Mucosa of rectum (tissue), 2 donors: ENCODE measurements around the gene RGS6.

Experiments used
- H3K27ac ChIP-seq, 2 donors: one replicate each; pipeline ENCODE4 v1.7.0; 2013; ENCODE audit warnings: inconsistent platforms in 2 of 2, low read depth in 2 of 2, low read length in 2 of 2
- H3K27me3 ChIP-seq, 2 donors: one replicate each; pipeline ENCODE4 v1.7.0; 2013; ENCODE audit warnings: low read length in 2 of 2; ENCODE audit not compliant: control insufficient read depth in 2 of 2, insufficient read depth in 2 of 2
- H3K36me3 ChIP-seq, 2 donors: one replicate each; pipeline ENCODE4 v1.7.0; 2013; ENCODE audit warnings: low read length in 2 of 2; ENCODE audit not compliant: control insufficient read depth in 2 of 2, insufficient read depth in 2 of 2
- H3K4me1 ChIP-seq, 2 donors: one replicate each; pipeline ENCODE4 v1.7.0; 2013; ENCODE audit warnings: low read length in 2 of 2, mild to moderate bottlenecking in 1 of 2; ENCODE audit not compliant: control insufficient read depth in 2 of 2, insufficient read depth in 2 of 2
- H3K4me3 ChIP-seq, 2 donors: one replicate each; pipeline ENCODE4 v1.7.0; 2013; ENCODE audit warnings: low read length in 2 of 2
- H3K9ac ChIP-seq, 2 donors: one replicate each; pipeline ENCODE4 v1.7.0; 2013; ENCODE audit warnings: low read length in 2 of 2, low read depth in 1 of 2, mild to moderate bottlenecking in 1 of 2
- H3K9me3 ChIP-seq, 2 donors: one replicate each; pipeline ENCODE4 v1.7.0; 2013; ENCODE audit warnings: low read length in 2 of 2; ENCODE audit not compliant: control insufficient read depth in 2 of 2
- donor health status: healthy.
- donor health status: Normal muscosa, but diverticular disease.

Gene RGS6

GRCh38 chr14:72172597-72172996 lies 240.4 kb downstream of the RGS6 start:
- Histone ChIP-seq H3K9me3 (peaks cover 0 to 3% of the 10 kb centered on the region in 2 donors), H3K4me3 (no peak overlapping the region), H3K9ac (no peak overlapping the region), H3K27ac (no peak overlapping the region), H3K36me3 (no peaks in the 10 kb centered on the region), H3K27me3 (no peaks in the 10 kb centered on the region), H3K4me1 (no peaks in the 10 kb centered on the region)

GRCh38 chr14:72173038-72173720 lies 240.9 kb downstream of the RGS6 start:
- Histone ChIP-seq H3K9ac (no peak overlapping the region), H3K9me3 (peaks cover 0 to 3% of the 10 kb centered on the region in 2 donors), H3K4me3 (no peak overlapping the region)

GRCh38 chr14:72177251-72177650 lies 245.0 kb downstream of the RGS6 start:
- H3K9me3 ChIP-seq, result peaks cover 0 to 3% of the 10 kb centered on the region in 2 donors
- H3K36me3 ChIP-seq, result no peaks in the 10 kb centered on the region
- no peaks in the 10 kb centered on the region for H3K4me1 ChIP-seq
- H3K27ac ChIP-seq, result no peak overlapping the region
- H3K27me3 ChIP-seq, result no peaks in the 10 kb centered on the region
- no peak overlapping the region for H3K9ac ChIP-seq
- H3K4me3 ChIP-seq, result no peak overlapping the region

More at GRCh38 chr14:72173038-72173720, 240.9 kb downstream of the RGS6 start:
- H3K4me1 ChIP-seq, result no peaks in the 10 kb centered on the region
- H3K27me3 ChIP-seq, result no peaks in the 10 kb centered on the region
- no peaks in the 10 kb centered on the region for H3K36me3 ChIP-seq
- no peak overlapping the region for H3K27ac ChIP-seq

GRCh38 chr14:72178517-72178916 lies 246.3 kb downstream of the RGS6 start:
- H3K4me1 ChIP-seq, result no peaks in the 10 kb centered on the region

GRCh38 chr14:72182708-72183432 lies 250.6 kb downstream of the RGS6 start:
- H3K27ac ChIP-seq, result no peak overlapping the region
- H3K27me3 ChIP-seq, result no peaks in the 10 kb centered on the region
- H3K36me3 ChIP-seq, result no peaks in the 10 kb centered on the region
- no peak overlapping the region for H3K4me3 ChIP-seq
- H3K9me3 ChIP-seq, result no peaks in the 10 kb centered on the region
- no peaks in the 10 kb centered on the region for H3K4me1 ChIP-seq
- no peak overlapping the region for H3K9ac ChIP-seq

More at GRCh38 chr14:72178517-72178916, 246.3 kb downstream of the RGS6 start:
- Histone ChIP-seq H3K9ac (no peak overlapping the region), H3K36me3 (no peaks in the 10 kb centered on the region), H3K4me3 (no peak overlapping the region), H3K27me3 (no peaks in the 10 kb centered on the region), H3K9me3 (no peaks in the 10 kb centered on the region), H3K27ac (no peak overlapping the region)

GRCh38 chr14:72183631-72184030 lies 251.4 kb downstream of the RGS6 start:
- no peak overlapping the region for H3K4me3 ChIP-seq
- H3K4me1 ChIP-seq, result no peaks in the 10 kb centered on the region
- no peak overlapping the region for H3K27ac ChIP-seq
- H3K36me3 ChIP-seq, result no peaks in the 10 kb centered on the region
- no peaks in the 10 kb centered on the region for H3K9me3 ChIP-seq
- H3K27me3 ChIP-seq, result no peaks in the 10 kb centered on the region
- no peak overlapping the region for H3K9ac ChIP-seq

- no peak overlapping the region for H3K27ac ChIP-seq
These were observed 254.3 kb downstream of the RGS6 start for GRCh38 chr14:72186523-72186922.

GRCh38 chr14:72196237-72197015 lies 264.2 kb downstream of the RGS6 start:
- no peaks in the 10 kb centered on the region for H3K27me3 ChIP-seq
- no peaks in the 10 kb centered on the region for H3K36me3 ChIP-seq
- no peak overlapping the region for H3K9ac ChIP-seq
- H3K9me3 ChIP-seq, result no peaks in the 10 kb centered on the region
- H3K4me3 ChIP-seq, result no peak overlapping the region
- no peaks in the 10 kb centered on the region for H3K4me1 ChIP-seq
- H3K27ac ChIP-seq, result no peak overlapping the region

More at GRCh38 chr14:72186523-72186922, 254.3 kb downstream of the RGS6 start:
- Histone ChIP-seq H3K9ac (no peak overlapping the region), H3K9me3 (peaks cover 0 to 5% of the 10 kb centered on the region in 2 donors), H3K4me1 (no peaks in the 10 kb centered on the region), H3K4me3 (no peak overlapping the region), H3K36me3 (no peaks in the 10 kb centered on the region), H3K27me3 (no peaks in the 10 kb centered on the region)

- H3K36me3 ChIP-seq, result no peaks in the 10 kb centered on the region
- H3K9me3 ChIP-seq, result no peaks in the 10 kb centered on the region
- H3K27ac ChIP-seq, result no peak overlapping the region
- H3K9ac ChIP-seq, result no peak overlapping the region
- no peaks in the 10 kb centered on the region for H3K4me1 ChIP-seq
- no peak overlapping the region for H3K4me3 ChIP-seq
- no peaks in the 10 kb centered on the region for H3K27me3 ChIP-seq
These were observed 269.4 kb downstream of the RGS6 start for GRCh38 chr14:72201645-72202044.

- Histone ChIP-seq H3K4me1 (no peaks in the 10 kb centered on the region), H3K9ac (no peak overlapping the region), H3K9me3 (no peaks in the 10 kb centered on the region), H3K36me3 (no peaks in the 10 kb centered on the region), H3K27ac (no peak overlapping the region), H3K4me3 (no peak overlapping the region), H3K27me3 (no peaks in the 10 kb centered on the region)
These were observed 281.2 kb downstream of the RGS6 start for GRCh38 chr14:72213424-72213823.
